H9 (cell line): ENCODE results near the gene CST3. TPM values are rescaled to one million over a fixed set of nuclear protein-coding genes. Genes with fewer than 3 reads are reported as not detected.

ENCODE experiments used
- DNase-seq: peaks from one replicate; pipeline ENCODE4 v3.0.0-alpha.2; 2017
- H2AFZ ChIP-seq: one replicate; pipeline ENCODE4 v1.6.1; 2013; ENCODE audit warnings: mild to moderate bottlenecking, low read length, control low read depth, moderate library complexity
- H2AK5ac ChIP-seq: 2 replicates; pipeline ENCODE4 v1.6.1; 2013; ENCODE audit warnings: low read length, control low read depth, mixed read lengths; ENCODE audit not compliant: insufficient read length
- H2BK120ac ChIP-seq: one replicate; pipeline ENCODE4 v1.6.1; 2013; ENCODE audit warnings: low read depth, mild to moderate bottlenecking, low read length, control low read depth, inconsistent platforms; ENCODE audit not compliant: poor library complexity, severe bottlenecking
- H2BK12ac ChIP-seq: 2 replicates; pipeline ENCODE4 v1.6.1; 2013; ENCODE audit warnings: low read length, control low read depth, mixed read lengths, low read depth; ENCODE audit not compliant: insufficient read length
- H2BK15ac ChIP-seq: 2 replicates; pipeline ENCODE4 v1.6.1; 2013; ENCODE audit warnings: low read depth, low read length, control low read depth
- H2BK20ac ChIP-seq: one replicate; pipeline ENCODE4 v1.6.1; 2013; ENCODE audit warnings: low read depth, mild to moderate bottlenecking, low read length, control low read depth, inconsistent platforms; ENCODE audit not compliant: poor library complexity, severe bottlenecking
- H2BK5ac ChIP-seq: 2 replicates; pipeline ENCODE4 v1.6.1; 2013; ENCODE audit warnings: low read length, control low read depth, mixed read lengths; ENCODE audit not compliant: insufficient read length
- H3K14ac ChIP-seq: 2 replicates; pipeline ENCODE4 v1.6.1; 2013; ENCODE audit warnings: low read length, control low read depth; ENCODE audit not compliant: insufficient read depth
- H3K18ac ChIP-seq: 2 replicates; pipeline ENCODE4 v1.6.1; 2013; ENCODE audit warnings: low read depth, mild to moderate bottlenecking, mixed read lengths, low read length, control low read depth; ENCODE audit not compliant: insufficient read length
- H3K23ac ChIP-seq: 2 replicates; pipeline ENCODE4 v1.6.1; 2013; ENCODE audit warnings: low read length, control low read depth, mixed read lengths, low read depth; ENCODE audit not compliant: insufficient read length
- H3K23me2 ChIP-seq: 2 replicates; pipeline ENCODE4 v1.6.1; 2013; ENCODE audit warnings: low read depth, mild to moderate bottlenecking, mixed read lengths, low read length, control low read depth; ENCODE audit not compliant: insufficient read length, poor library complexity, severe bottlenecking
- H3K27ac ChIP-seq: 2 replicates; pipeline ENCODE4 v1.5.1; 2013; ENCODE audit warnings: low read length, control low read depth, mixed read lengths, low read depth; ENCODE audit not compliant: insufficient read length
- H3K27me3 ChIP-seq: 2 replicates; pipeline ENCODE4 v1.6.1; 2013; ENCODE audit warnings: low read length, control low read depth, inconsistent platforms; ENCODE audit not compliant: insufficient read depth
- H3K4ac ChIP-seq: 2 replicates; pipeline ENCODE4 v1.6.1; 2013; ENCODE audit warnings: low read depth, mild to moderate bottlenecking, control low read depth, inconsistent platforms, low read length, moderate library complexity
- H3K4me1 ChIP-seq: 2 replicates; pipeline ENCODE4 v1.6.1; 2013; ENCODE audit warnings: low read length, control low read depth, inconsistent platforms; ENCODE audit not compliant: insufficient read depth
- H3K4me2 ChIP-seq: 2 replicates; pipeline ENCODE4 v1.6.1; 2013; ENCODE audit warnings: low read length, control low read depth, mixed read lengths; ENCODE audit not compliant: insufficient read length, insufficient read depth
- H3K56ac ChIP-seq: 2 replicates; pipeline ENCODE4 v1.6.1; 2013; ENCODE audit warnings: low read depth, mild to moderate bottlenecking, mixed read lengths, low read length, control low read depth; ENCODE audit not compliant: insufficient read length
- H3K79me1 ChIP-seq: 2 replicates; pipeline ENCODE4 v1.6.1; 2013; ENCODE audit warnings: low read depth, mild to moderate bottlenecking, moderate library complexity, low read length, control low read depth, inconsistent platforms; ENCODE audit not compliant: insufficient read depth, poor library complexity, severe bottlenecking
- H3K79me2 ChIP-seq: 2 replicates; pipeline ENCODE4 v1.6.1; 2013; ENCODE audit warnings: low read length, control low read depth, inconsistent platforms; ENCODE audit not compliant: insufficient read depth
- H3K9ac ChIP-seq: 2 replicates; pipeline ENCODE4 v1.6.1; 2013; ENCODE audit warnings: low read length, control low read depth, mixed read lengths; ENCODE audit not compliant: insufficient read length; ENCODE audit errors: extremely low read depth
- H3K9me3 ChIP-seq: one replicate; pipeline ENCODE4 v1.6.1; 2013; ENCODE audit warnings: low read depth, low read length, inconsistent platforms; ENCODE audit not compliant: control insufficient read depth
- H3T11ph ChIP-seq: one replicate; pipeline ENCODE4 v1.6.1; 2013; ENCODE audit warnings: mild to moderate bottlenecking, low read length, control low read depth, inconsistent platforms
- H4K20me1 ChIP-seq: one replicate; pipeline ENCODE4 v1.6.1; 2013; ENCODE audit not compliant: control insufficient read depth, insufficient read length, insufficient read depth
- H4K5ac ChIP-seq: 2 replicates; pipeline ENCODE4 v1.6.1; 2013; ENCODE audit warnings: low read depth, mild to moderate bottlenecking, mixed read lengths, low read length, control low read depth; ENCODE audit not compliant: insufficient read length
- H4K8ac ChIP-seq: replicated peaks from 2 replicates; pipeline ENCODE4 v1.6.1; 2013; ENCODE audit warnings: low read length, control low read depth, mixed read lengths, low read depth; ENCODE audit not compliant: insufficient read length
- H4K91ac ChIP-seq: 2 replicates; pipeline ENCODE4 v1.6.1; 2013; ENCODE audit warnings: low read depth, mild to moderate bottlenecking, moderate library complexity, mixed read lengths, low read length, control low read depth; ENCODE audit not compliant: insufficient read length
- H3K27ac Mint-ChIP-seq, 3 experiments: 2 replicates in 2 of 3; 3 replicates in 1 of 3; pipeline ENCODE4 v1.8.0; 2020 to 2021; ENCODE audit warnings: mixed read lengths in 3 of 3, mild to moderate bottlenecking in 1 of 3, moderate library complexity in 1 of 3
- H3K27me3 Mint-ChIP-seq: 2 replicates; pipeline ENCODE4 v1.8.0; 2021; ENCODE audit warnings: low read depth, mild to moderate bottlenecking, moderate library complexity, mixed read lengths
- H3K36me3 Mint-ChIP-seq, 3 experiments: 2 replicates in 2 of 3; 3 replicates in 1 of 3; pipeline ENCODE4 v1.8.0; 2020 to 2021; ENCODE audit warnings: low read depth in 3 of 3, mixed read lengths in 3 of 3; ENCODE audit not compliant: insufficient read depth in 1 of 3
- H3K4me1 Mint-ChIP-seq, 2 experiments: 2 replicates each; pipeline ENCODE4 v1.8.0; 2020; ENCODE audit warnings: mixed read lengths in 2 of 2
- H3K4me3 Mint-ChIP-seq, 2 experiments: 2 replicates in 1 of 2; 3 replicates in 1 of 2; pipeline ENCODE4 v1.8.0; 2020 to 2021; ENCODE audit warnings: mild to moderate bottlenecking in 2 of 2, mixed read lengths in 2 of 2, moderate library complexity in 1 of 2
- H3K9me3 Mint-ChIP-seq, 2 experiments: 2 replicates in 1 of 2; 3 replicates in 1 of 2; pipeline ENCODE4 v1.8.0; 2020; ENCODE audit warnings: mild to moderate bottlenecking in 2 of 2, mixed read lengths in 2 of 2, moderate library complexity in 1 of 2
- CTCF ChIP-seq: fragments of 200-600 bp; sonication (generic); conservative IDR thresholded peaks from 3 replicates; pipeline ENCODE4 v1.8.0; 2021; ENCODE audit warnings: antibody characterized with exemption, mild to moderate bottlenecking
- WGBS: extraction: QIAGEN DNeasy Blood & Tissue Kit; methylation state at CpG from one replicate; pipeline ENCODE4 v1.1.7; 2013; ENCODE audit warnings: missing lambda C conversion rate, low lambda C conversion rate, mixed read lengths; ENCODE audit not compliant: insufficient read length; ENCODE audit errors: extremely low coverage; 5-methylcytosine and 5-hydroxymethylcytosine counted together
- total RNA-seq: library from RNA; stranded (reverse); gene quantifications from 2 replicates; pipeline ENCODE4 v1.2.1, GENCODE V29; 2021

Gene CST3
- total RNA-seq, 1 experiment from 2014 or later = 77.2 TPM

GRCh38 chr20:23669866-23670265, 32.1 kb upstream of the CST3 start:
- H2BK120ac ChIP-seq = no peak overlapping the region
- DNase-seq = no peak
- no peak overlapping the region for H2AFZ ChIP-seq
- H3K18ac ChIP-seq = no peak overlapping the region
- H3K79me2 ChIP-seq = no peaks in the 10 kb centered on the region
- no peak overlapping the region for H3K56ac ChIP-seq
- no peak overlapping the region for H3K23ac ChIP-seq
- H2BK15ac ChIP-seq = no peak overlapping the region
- WGBS = no CpG with 5 or more reads among the region's 7 CpGs
- TF ChIP-seq CTCF = no peak
- no peak overlapping the region for H3T11ph ChIP-seq
- H2BK5ac ChIP-seq = no peak overlapping the region
- no peaks in the 10 kb centered on the region for H3K9me3 ChIP-seq
- H2BK20ac ChIP-seq = no peak overlapping the region
- no peaks in the 10 kb centered on the region for H3K9me3 Mint-ChIP-seq
- no peaks in the 10 kb centered on the region for H3K79me1 ChIP-seq
- no peak overlapping the region for H4K5ac ChIP-seq
- H3K4me1 Mint-ChIP-seq = no peaks in the 10 kb centered on the region
- H3K4ac ChIP-seq = no peak overlapping the region
- H2BK12ac ChIP-seq = no peak overlapping the region
- peak overlapping the region; percentile 51 for H4K8ac ChIP-seq
- no peak overlapping the region for H3K4me2 ChIP-seq
- no peak overlapping the region for H3K9ac ChIP-seq
- no peaks in the 10 kb centered on the region for H3K4me1 ChIP-seq
- no peaks in the 10 kb centered on the region for H3K27me3 ChIP-seq
- H3K4me3 Mint-ChIP-seq = no peak overlapping the region
- H3K27ac Mint-ChIP-seq = no peak overlapping the region
- H4K20me1 ChIP-seq = no peaks in the 10 kb centered on the region
- H3K27me3 Mint-ChIP-seq = peaks cover 2% of the 10 kb centered on the region; the same call in 1 of the 2 replicates
- no peak overlapping the region for H2AK5ac ChIP-seq
- no peak overlapping the region for H3K14ac ChIP-seq
- H4K91ac ChIP-seq = no peak overlapping the region
- no peak overlapping the region for H3K27ac ChIP-seq
- no peaks in the 10 kb centered on the region for H3K23me2 ChIP-seq
- no peaks in the 10 kb centered on the region for H3K36me3 Mint-ChIP-seq
